Prostate gland (tissue), 2 donors: ENCODE measurements around the gene INSYN2B. TPM values are rescaled to one million over a fixed set of nuclear protein-coding genes. Genes with fewer than 3 reads are reported as not detected.

Experiments
- DNase-seq: peaks from one replicate; pipeline ENCODE4 v3.0.0-alpha.2; 2019; ENCODE audit warnings: low spot score
- H3K27ac ChIP-seq, 2 donors: fragments of 200-600 bp; sonication (generic); 2 replicates each; pipeline ENCODE4 v1.5.1; 2017 to 2019
- H3K27me3 ChIP-seq: fragments of 200-600 bp; sonication (generic); replicated peaks from 2 replicates; pipeline ENCODE4 v1.5.1; 2019; ENCODE audit not compliant: insufficient read depth
- H3K36me3 ChIP-seq, 2 donors: fragments of 200-600 bp; sonication (generic); 1 replicate in 1 of 2; 2 replicates in 1 of 2; pipeline versions ENCODE4 v1.5.1 to v1.8.1; 2017 to 2019
- H3K4me1 ChIP-seq: fragments of 200-600 bp; sonication (generic); replicated peaks from 2 replicates; pipeline ENCODE4 v1.5.1; 2019
- H3K4me3 ChIP-seq, 2 donors: fragments of 200-600 bp; sonication (generic); 2 replicates each; pipeline ENCODE4 v1.5.1; 2017 to 2019
- H3K9me3 ChIP-seq: fragments of 200-600 bp; sonication (generic); 2 replicates; pipeline ENCODE4 v1.5.1; 2017
- POLR2A ChIP-seq: fragments of 450-650 bp; IDR thresholded peaks from one replicate; pipeline ENCODE4 v1.6.1; 2016; ENCODE audit warnings: antibody characterized with exemption, mild to moderate bottlenecking
- POLR2AphosphoS5 ChIP-seq: sonication (generic); formaldehyde crosslinking; IDR thresholded peaks from one replicate; pipeline ENCODE4 v1.6.1; 2017; ENCODE audit warnings: antibody characterized with exemption
- WGBS: methylation state at CpG from one replicate; pipeline ENCODE4 v1.1.5; 2018; 5-methylcytosine and 5-hydroxymethylcytosine counted together
- intact Hi-C: fragments of 100-400 bp; cut with DNase I; formaldehyde crosslinking; loops from one replicate; pipeline ENCODE4 v1.14.2; 2022
- total RNA-seq, 2 donors: library from RNA; depleted of rRNA; stranded (reverse); fragments of >200 nt; gene quantifications; one replicate each; pipeline ENCODE4 v1.1.0, GENCODE V29; 2016
- TF ChIP-seq, protein P1 (sequence below), 4 experiments: fragments of 200-600 bp in 2 of 4; fragments of 450-650 bp in 2 of 4; sonication (generic) in 2 of 4; IDR thresholded peaks; 1 replicate in 3 of 4; 2 replicates in 1 of 4; pipeline ENCODE4 v1.5.1; 2016 to 2019; ENCODE audit warnings: antibody characterized with exemption in 4 of 4, mild to moderate bottlenecking in 2 of 4, moderate library complexity in 2 of 4

Gene INSYN2B
- total RNA-seq, 2 donors from 2014 or later, result 0.17 to 8.4 TPM

GRCh38 chr5:169867347-169867746, 112.9 kb downstream of the INSYN2B start:
- Histone ChIP-seq H3K36me3 (no peaks in the 10 kb centered on the region), H3K27ac (no peak overlapping the region), H3K27me3 (no peaks in the 10 kb centered on the region), H3K4me1 (no peaks in the 10 kb centered on the region), H3K9me3 (no peaks in the 10 kb centered on the region), H3K4me3 (no peak overlapping the region)
- DNase-seq, result no peak
- TF ChIP-seq POLR2A (no peak), POLR2AphosphoS5 (no peak)
- TF ChIP-seq, protein P1, sequence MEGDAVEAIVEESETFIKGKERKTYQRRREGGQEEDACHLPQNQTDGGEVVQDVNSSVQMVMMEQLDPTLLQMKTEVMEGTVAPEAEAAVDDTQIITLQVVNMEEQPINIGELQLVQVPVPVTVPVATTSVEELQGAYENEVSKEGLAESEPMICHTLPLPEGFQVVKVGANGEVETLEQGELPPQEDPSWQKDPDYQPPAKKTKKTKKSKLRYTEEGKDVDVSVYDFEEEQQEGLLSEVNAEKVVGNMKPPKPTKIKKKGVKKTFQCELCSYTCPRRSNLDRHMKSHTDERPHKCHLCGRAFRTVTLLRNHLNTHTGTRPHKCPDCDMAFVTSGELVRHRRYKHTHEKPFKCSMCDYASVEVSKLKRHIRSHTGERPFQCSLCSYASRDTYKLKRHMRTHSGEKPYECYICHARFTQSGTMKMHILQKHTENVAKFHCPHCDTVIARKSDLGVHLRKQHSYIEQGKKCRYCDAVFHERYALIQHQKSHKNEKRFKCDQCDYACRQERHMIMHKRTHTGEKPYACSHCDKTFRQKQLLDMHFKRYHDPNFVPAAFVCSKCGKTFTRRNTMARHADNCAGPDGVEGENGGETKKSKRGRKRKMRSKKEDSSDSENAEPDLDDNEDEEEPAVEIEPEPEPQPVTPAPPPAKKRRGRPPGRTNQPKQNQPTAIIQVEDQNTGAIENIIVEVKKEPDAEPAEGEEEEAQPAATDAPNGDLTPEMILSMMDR (IDR thresholded peaks at IDR 0.05), result no peak
- WGBS, result 97% methylated on average over 2 of the region's 2 CpGs
- intact Hi-C loops, result no loop called here

GRCh38 chr5:169864483-169864882, 115.8 kb downstream of the INSYN2B start:
- no peak overlapping the region for H3K27ac ChIP-seq
- DNase-seq, result no peak
- 92% methylated on average over 1 of the region's 1 CpG for WGBS
- TF ChIP-seq POLR2A, result no peak
- TF ChIP-seq, protein P1 (IDR thresholded peaks at IDR 0.05), result no peak
- no peak overlapping the region for H3K4me3 ChIP-seq
- no peaks in the 10 kb centered on the region for H3K36me3 ChIP-seq
- no peaks in the 10 kb centered on the region for H3K27me3 ChIP-seq
- H3K4me1 ChIP-seq, result no peaks in the 10 kb centered on the region
- no peaks in the 10 kb centered on the region for H3K9me3 ChIP-seq
- intact Hi-C loops, result no loop called here

DNA sequence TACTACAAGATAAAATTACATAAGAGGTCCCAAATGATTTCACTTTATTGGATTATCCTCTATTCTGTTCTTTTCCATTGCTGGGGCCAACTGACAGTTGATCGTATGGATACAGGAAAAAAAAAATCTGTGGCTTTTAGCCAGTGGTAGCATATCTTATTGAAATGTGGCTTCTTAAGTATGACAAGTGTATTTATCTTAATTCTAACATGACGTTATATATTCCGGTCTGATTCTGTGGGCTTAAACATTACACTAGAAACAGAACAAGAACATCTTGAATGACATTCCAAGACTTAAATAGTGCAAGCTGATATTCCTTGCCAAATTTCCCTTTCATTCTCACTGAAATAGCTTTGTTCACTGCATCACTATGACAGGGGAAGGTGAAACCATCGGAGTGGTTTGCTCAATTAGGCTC, 117.9 kb downstream of the INSYN2B start:
- Histone ChIP-seq H3K27ac (no peak overlapping the region), H3K4me3 (no peak overlapping the region), H3K36me3 (no peaks in the 10 kb centered on the region), H3K27me3 (no peaks in the 10 kb centered on the region), H3K9me3 (no peaks in the 10 kb centered on the region), H3K4me1 (no peaks in the 10 kb centered on the region)
- intact Hi-C loops, result no loop called here
- no peak for DNase-seq
- WGBS, result 77% methylated on average over 4 of the region's 4 CpGs
- TF ChIP-seq POLR2AphosphoS5 (no peak), POLR2A (no peak)
- TF ChIP-seq, protein P1 (IDR thresholded peaks at IDR 0.05), result no peak

DNA sequence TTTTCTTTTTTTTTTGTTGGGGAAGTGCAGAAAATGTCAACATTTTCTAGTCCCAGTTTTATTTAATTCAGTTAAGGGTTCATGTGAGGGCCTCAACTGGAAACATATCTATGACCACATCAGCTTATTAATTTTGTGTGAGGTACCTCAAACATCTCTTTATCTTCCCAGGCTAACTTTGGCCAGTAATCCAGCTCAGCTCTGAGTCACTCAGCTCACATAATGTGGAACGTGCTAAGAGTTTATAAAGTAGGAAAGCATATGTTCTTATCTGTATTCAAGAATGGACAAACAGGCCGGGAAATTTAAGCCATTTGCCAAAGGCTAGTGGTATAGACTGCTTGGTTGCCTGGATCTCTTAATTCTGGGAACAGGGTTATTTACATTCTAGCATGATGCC, 118.4 kb downstream of the INSYN2B start:
- no peaks in the 10 kb centered on the region for H3K9me3 ChIP-seq
- H3K27ac ChIP-seq, result no peak overlapping the region
- H3K4me3 ChIP-seq, result no peak overlapping the region
- intact Hi-C loops, result no loop called here
- H3K27me3 ChIP-seq, result no peaks in the 10 kb centered on the region
- no peaks in the 10 kb centered on the region for H3K4me1 ChIP-seq
- TF ChIP-seq, protein P1 (IDR thresholded peaks at IDR 0.05), result no peak
- no peak for TF ChIP-seq POLR2A
- TF ChIP-seq POLR2AphosphoS5, result no peak
- H3K36me3 ChIP-seq, result no peaks in the 10 kb centered on the region
- no peak for DNase-seq
- 65% methylated on average over 2 of the region's 2 CpGs for WGBS

GRCh38 chr5:169861433-169861832, 118.9 kb downstream of the INSYN2B start:
- no peaks in the 10 kb centered on the region for H3K36me3 ChIP-seq
- H3K9me3 ChIP-seq, result no peaks in the 10 kb centered on the region
- H3K4me3 ChIP-seq, result no peak overlapping the region
- DNase-seq, result no peak
- intact Hi-C loops, result no loop called here
- H3K27ac ChIP-seq, result no peak overlapping the region
- H3K27me3 ChIP-seq, result no peaks in the 10 kb centered on the region
- H3K4me1 ChIP-seq, result no peaks in the 10 kb centered on the region
- 83% methylated on average over 2 of the region's 2 CpGs for WGBS
- no peak for TF ChIP-seq POLR2AphosphoS5
- TF ChIP-seq, protein P1 (IDR thresholded peaks at IDR 0.05), result no peak
- no peak for TF ChIP-seq POLR2A
